ENCODE results near the gene GNL2. TPM values are rescaled to one million over a fixed set of nuclear protein-coding genes. Genes with fewer than 3 reads are reported as not detected.
"Not testable (repeated sequence)": the region's sequence is repeated elsewhere in the genome, so short reads cannot be mapped to it uniquely, and the experiment has no call there.

GNL2 gene
- total RNA-seq, 4 donors from 2014 or later, result 27.8 to 67.5 (median 44.2) TPM

DNA sequence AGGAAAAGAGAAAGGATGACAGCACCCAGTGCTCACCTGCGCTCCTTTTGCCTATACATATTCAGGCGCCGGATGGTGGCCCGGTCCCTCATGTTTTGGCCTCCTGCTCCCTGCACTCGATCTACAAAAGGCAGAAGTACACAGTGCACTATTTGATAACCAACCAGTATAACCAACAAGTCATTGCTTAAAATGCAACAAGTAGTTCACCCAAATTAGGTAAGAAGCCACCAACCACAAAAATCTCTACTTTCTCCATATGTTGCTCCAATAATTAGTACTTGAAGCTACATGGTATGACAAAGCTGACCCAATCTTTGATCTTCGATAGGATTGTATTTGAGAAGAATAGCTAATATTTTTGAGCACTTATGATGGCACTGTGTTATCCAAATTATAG, 2.0 kb downstream of the GNL2 start:
- peaks cover 0 to 29% (median 17%) of the 10 kb centered on the region in 4 donors for H3K4me1 ChIP-seq
- no peaks in the 10 kb centered on the region for H3K9me3 ChIP-seq
- H3K4me3 ChIP-seq, result no peak overlapping the region
- TF ChIP-seq POLR2A (IDR thresholded peaks at IDR 0.05) (no peak), EP300 (IDR thresholded peaks at IDR 0.05) (no peak), CTCF (IDR thresholded peaks at IDR 0.05) (no peak)
- peaks cover 0 to 45% (median 9%) of the 10 kb centered on the region in 3 donors for H3K36me3 ChIP-seq
- H3K27ac ChIP-seq, result no peak overlapping the region
- no peaks in the 10 kb centered on the region for H3K27me3 ChIP-seq
- no peak for DNase-seq (ENCODE audit: low spot score in 2 of 2)
- WGBS, 2 donors, result 92 to 97% methylated on average over 6 of the region's 6 CpGs

DNA sequence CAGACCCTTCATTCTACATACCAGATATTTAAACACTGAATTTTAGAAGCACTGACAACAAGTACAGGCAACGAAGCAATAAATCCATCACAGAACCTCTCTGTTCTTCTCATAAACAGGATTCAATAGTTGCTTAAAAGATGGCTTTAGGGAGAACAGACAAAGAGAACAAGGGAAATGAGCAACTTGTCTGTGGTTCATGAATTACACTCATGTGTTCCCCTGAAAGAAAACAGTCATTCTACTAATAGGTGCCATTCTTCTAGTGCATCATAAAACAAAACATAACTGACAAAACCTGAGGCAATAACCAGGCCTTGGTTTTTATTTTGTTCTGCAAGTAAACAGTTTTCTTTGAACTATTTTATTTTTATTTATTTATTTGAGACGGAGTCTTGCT, 6.8 kb downstream of the GNL2 start:
- 80 to 82% methylated on average over 2 of the region's 2 CpGs for WGBS, 2 donors
- no peaks in the 10 kb centered on the region for H3K27me3 ChIP-seq
- peaks cover 0 to 9% (median 1%) of the 10 kb centered on the region in 4 donors for H3K4me1 ChIP-seq
- no peak overlapping the region for H3K27ac ChIP-seq
- H3K36me3 ChIP-seq, result peaks cover 0 to 86% (median 9%) of the 10 kb centered on the region in 3 donors
- no peak overlapping the region for H3K4me3 ChIP-seq
- no peak for DNase-seq (ENCODE audit: low spot score in 2 of 2)
- no peak for TF ChIP-seq CTCF (IDR thresholded peaks at IDR 0.05)
- no peak for TF ChIP-seq POLR2A (IDR thresholded peaks at IDR 0.05)
- TF ChIP-seq EP300 (IDR thresholded peaks at IDR 0.05), result no peak
- H3K9me3 ChIP-seq, result no peaks in the 10 kb centered on the region

DNA sequence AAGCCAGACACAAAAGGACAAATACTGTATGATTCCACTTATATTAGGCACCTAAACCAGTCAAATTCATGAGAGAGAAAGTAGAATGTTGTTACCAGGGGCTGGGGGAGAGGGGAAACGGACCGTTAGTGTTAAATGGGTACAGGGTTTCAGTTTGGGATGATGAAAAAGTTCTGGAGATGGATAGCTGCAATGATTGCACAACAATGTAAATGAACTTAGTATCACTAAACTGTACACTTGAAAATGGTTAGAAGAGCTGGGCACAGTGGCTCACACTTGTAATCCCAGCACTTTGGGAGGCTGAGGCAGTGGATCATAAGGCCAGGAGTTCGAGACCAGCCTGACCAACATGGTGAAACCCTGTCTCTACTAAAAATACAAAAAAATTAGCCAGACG, 11.2 kb downstream of the GNL2 start:
- not testable (repeated sequence) for H3K9me3 ChIP-seq; H3K27me3 ChIP-seq; H3K4me1 ChIP-seq; H3K27ac ChIP-seq; DNase-seq (ENCODE audit: low spot score in 2 of 2); H3K4me3 ChIP-seq
- H3K36me3 ChIP-seq, result peaks cover 0 to 92% (median 12%) of the 10 kb centered on the region in 3 donors
- 84 to 94% methylated on average over 4 of the region's 4 CpGs for WGBS, 2 donors

DNA sequence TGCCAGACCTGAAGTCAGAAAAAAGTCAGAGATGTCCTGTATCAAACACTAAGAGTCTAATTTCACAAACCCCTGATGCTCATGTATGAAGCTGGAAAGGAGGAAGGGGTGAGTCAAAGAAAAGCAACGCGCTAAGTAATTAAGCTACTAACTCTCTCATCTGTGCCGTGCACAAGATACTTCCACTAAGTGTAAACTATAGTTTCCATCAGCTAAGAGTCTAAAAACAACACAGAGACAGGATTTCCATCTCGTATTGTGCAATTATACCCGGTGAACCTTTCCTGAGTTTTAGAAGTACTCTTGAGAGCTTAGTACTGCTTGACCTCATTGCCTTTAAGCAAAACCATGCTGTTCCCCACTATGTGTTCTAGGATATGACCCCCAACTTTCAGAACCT, 20.0 kb downstream of the GNL2 start:
- H3K9me3 ChIP-seq, result no peaks in the 10 kb centered on the region
- no peak overlapping the region for H3K27ac ChIP-seq
- no peak for DNase-seq (ENCODE audit: low spot score in 2 of 2)
- H3K36me3 ChIP-seq, result peaks cover 2 to 98% (median 20%) of the 10 kb centered on the region in 3 donors
- WGBS, 2 donors, result 92% methylated on average over 5 of the region's 5 CpGs
- no peak for TF ChIP-seq POLR2A (IDR thresholded peaks at IDR 0.05)
- TF ChIP-seq CTCF (IDR thresholded peaks at IDR 0.05), result no peak
- no peak for TF ChIP-seq EP300 (IDR thresholded peaks at IDR 0.05)
- no peaks in the 10 kb centered on the region for H3K27me3 ChIP-seq
- no peaks in the 10 kb centered on the region for H3K4me1 ChIP-seq
- H3K4me3 ChIP-seq, result no peak overlapping the region

DNA sequence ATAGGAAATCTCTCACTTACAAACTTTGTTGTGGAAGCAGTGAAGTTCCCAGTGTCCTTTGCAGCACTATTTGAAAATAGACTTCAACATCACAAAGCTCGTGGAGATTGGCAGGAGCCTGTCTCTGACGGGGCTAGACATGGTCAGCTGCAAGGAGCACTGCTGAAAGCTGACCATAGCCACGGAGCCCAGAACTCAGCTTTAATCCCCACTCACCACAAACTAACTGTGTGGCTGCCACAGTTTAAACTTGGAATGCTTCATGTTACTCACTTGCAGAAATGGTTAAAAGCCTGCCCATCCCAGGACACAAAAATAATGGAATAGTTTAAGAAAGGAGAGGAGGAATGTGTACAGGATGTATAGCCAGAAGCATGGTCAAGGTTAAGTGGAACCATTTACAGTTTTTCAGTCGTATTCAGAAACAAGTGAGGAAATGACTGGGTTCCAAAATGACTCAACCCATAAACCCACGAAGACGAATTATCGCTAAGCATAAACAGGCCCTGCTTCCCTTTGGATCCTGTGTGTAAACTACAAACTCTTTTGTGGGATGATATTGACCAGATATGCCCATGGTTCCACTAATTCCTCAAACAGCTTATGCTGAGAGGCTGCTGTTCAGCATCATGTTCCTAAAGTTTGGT, 20.8 kb downstream of the GNL2 start:
- H3K27me3 ChIP-seq, result no peaks in the 10 kb centered on the region
- TF ChIP-seq EP300 (IDR thresholded peaks at IDR 0.05) (no peak), CTCF (IDR thresholded peaks at IDR 0.05) (no peak), POLR2A (IDR thresholded peaks at IDR 0.05) (no peak)
- peaks cover 2 to 98% (median 20%) of the 10 kb centered on the region in 3 donors for H3K36me3 ChIP-seq
- no peaks in the 10 kb centered on the region for H3K4me1 ChIP-seq
- H3K27ac ChIP-seq, result no peak overlapping the region
- H3K9me3 ChIP-seq, result no peaks in the 10 kb centered on the region
- 80% methylated on average over 7 of the region's 7 CpGs for WGBS, 2 donors
- no peak overlapping the region for H3K4me3 ChIP-seq
- DNase-seq (ENCODE audit: low spot score in 2 of 2), result no peak

All from tibial nerve (tissue), 4 donors.